ENCODE results near the gene HACD2.

Gene HACD2

DNA sequence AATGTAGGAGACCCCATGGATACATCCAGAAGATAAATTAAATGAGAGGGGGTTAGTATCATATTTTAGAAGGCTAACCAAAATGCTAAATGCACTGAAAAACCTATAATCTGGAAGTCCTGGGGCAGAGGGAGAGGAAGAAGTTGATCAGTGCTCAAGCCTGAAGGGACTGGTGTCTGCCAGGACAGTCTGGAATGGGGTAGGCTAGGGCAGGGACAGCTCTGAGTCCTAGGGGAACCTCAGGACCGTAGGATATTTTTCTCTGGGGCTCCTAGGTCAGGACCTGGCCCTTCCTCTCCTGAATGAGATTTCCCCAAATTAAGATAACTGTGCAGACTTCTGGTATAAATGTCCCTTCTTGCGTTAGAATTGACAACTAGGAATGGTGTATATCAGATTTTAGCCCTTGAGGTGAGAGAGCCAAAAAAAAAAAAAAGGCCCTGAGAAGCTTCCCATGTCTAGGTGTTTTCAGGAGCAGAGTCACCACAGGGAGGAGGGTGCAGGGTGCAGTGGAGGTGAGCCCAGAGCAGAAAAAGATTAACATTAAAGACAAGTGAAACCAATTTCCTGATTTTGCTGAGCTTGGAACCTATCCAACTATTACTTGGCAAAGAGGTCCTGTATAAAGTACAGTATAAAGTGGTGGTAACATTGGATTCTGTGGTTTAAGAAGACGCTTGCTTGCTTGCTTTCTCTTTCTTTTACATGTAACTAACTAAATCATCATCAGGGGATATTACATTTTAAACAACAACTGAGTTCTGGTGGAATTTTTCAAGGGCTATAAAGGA is 63.5 kb downstream of the HACD2 start:
- TF ChIP-seq, protein P1, sequence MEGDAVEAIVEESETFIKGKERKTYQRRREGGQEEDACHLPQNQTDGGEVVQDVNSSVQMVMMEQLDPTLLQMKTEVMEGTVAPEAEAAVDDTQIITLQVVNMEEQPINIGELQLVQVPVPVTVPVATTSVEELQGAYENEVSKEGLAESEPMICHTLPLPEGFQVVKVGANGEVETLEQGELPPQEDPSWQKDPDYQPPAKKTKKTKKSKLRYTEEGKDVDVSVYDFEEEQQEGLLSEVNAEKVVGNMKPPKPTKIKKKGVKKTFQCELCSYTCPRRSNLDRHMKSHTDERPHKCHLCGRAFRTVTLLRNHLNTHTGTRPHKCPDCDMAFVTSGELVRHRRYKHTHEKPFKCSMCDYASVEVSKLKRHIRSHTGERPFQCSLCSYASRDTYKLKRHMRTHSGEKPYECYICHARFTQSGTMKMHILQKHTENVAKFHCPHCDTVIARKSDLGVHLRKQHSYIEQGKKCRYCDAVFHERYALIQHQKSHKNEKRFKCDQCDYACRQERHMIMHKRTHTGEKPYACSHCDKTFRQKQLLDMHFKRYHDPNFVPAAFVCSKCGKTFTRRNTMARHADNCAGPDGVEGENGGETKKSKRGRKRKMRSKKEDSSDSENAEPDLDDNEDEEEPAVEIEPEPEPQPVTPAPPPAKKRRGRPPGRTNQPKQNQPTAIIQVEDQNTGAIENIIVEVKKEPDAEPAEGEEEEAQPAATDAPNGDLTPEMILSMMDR (conservative IDR thresholded peaks at IDR 0.05; ENCODE audit: low read depth, low read length) = no peak
- DNase-seq (ENCODE audit: low read depth) = peak; percentile 62

DNA sequence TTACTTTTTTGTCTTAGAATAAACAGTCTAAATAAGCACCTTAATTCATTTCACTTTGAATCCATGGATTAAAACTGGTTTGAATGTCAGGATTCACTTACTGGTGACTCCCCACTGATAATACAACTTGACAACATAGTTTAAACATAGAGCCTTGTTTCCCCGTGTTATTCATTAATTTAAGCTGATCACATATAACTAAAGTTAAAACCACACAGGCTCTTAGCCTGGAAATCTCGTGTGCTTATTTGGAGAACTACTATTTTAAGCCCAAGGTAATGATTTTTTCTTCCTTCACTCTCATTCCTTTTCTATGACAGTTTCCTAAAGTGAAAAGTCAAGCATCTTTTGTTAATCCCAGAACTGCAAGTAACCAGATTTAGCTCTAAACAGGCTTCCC is 64.2 kb downstream of the HACD2 start:
- no peak overlapping the region for H3K4me3 ChIP-seq (ENCODE audit: low read depth, low read length)
- no peak for DNase-seq (ENCODE audit: low read depth)
- TF ChIP-seq, protein P1 (conservative IDR thresholded peaks at IDR 0.05; ENCODE audit: low read depth, low read length) = no peak

More for the DNA sequence above, 63.5 kb downstream of the HACD2 start:
- H3K4me3 ChIP-seq (ENCODE audit: low read depth, low read length) = no peak overlapping the region

DNA sequence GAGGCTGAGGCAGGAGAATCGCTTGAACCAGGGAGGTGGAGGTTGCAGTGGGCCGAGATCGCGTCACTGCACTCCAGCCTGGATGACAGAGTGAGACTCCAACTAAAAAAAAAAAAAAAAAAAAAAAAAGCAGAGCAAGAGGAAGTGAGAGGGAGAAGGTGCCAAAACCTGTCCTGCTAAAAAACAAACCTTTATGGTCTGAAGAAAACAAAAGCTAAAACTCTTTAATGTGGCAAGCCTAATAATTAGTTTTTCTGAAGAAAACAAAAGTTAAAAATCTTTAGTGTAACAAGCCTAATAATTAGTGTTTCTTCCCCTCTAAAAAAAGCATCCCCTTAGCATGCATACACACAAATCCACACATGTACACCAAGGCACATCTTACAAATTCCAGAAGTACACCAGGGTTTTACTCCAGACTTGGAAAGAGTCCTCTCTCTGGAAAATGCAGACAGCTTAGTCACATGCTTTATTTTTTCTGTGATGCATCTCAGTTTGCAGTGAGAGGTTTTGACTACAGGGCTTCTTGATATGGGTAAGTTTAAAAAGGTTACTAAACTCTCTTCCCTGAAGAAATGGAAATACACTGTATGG is 65.9 kb downstream of the HACD2 start:
- TF ChIP-seq, protein P1 (conservative IDR thresholded peaks at IDR 0.05; ENCODE audit: low read depth, low read length) = no peak
- DNase-seq (ENCODE audit: low read depth) = no peak
- H3K4me3 ChIP-seq (ENCODE audit: low read depth, low read length) = no peak overlapping the region

DNA sequence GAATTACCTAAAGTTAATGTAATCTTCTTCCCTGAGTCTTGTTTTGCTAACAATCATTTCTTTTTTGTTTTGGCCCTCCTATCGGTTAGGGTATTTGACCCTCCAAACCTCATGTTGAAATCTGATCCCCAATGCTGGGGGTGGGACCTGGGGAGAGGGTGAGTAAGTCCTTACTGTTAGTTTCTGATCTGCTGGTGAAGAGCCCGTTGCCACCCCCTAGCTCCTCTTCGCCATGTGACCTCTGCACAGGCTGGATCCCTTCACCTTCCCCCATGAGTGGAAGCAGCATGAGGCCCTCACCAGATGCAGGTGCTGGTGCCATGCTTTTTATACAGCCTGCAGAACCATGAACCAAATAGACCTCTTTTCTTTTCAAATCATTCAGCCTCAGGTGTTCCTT is 73.1 kb downstream of the HACD2 start:
- no peak for DNase-seq (ENCODE audit: low read depth)
- no peak overlapping the region for H3K4me3 ChIP-seq (ENCODE audit: low read depth, low read length)
- TF ChIP-seq, protein P1 (conservative IDR thresholded peaks at IDR 0.05; ENCODE audit: low read depth, low read length) = no peak

DNA sequence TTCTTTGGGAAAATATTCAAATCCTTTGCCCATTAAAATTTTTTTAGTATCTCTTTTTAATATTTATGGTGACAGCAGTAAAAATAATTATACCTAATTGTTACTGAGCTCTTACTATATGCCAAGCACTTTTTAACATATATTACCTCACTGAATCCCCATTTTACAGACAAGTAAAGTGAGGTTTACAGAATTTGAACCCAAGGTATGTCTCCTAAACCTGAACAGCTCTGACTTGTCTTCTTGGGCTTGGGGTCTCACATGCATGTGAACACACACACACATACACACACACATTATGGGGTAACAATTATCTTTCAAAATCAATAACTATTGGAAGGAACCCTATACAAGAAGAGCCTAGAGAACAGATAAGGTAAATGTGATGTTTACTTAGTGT is 73.8 kb downstream of the HACD2 start:
- TF ChIP-seq, protein P1 (conservative IDR thresholded peaks at IDR 0.05; ENCODE audit: low read depth, low read length) = no peak
- DNase-seq (ENCODE audit: low read depth) = no peak
- H3K4me3 ChIP-seq (ENCODE audit: low read depth, low read length) = no peak overlapping the region

DNA sequence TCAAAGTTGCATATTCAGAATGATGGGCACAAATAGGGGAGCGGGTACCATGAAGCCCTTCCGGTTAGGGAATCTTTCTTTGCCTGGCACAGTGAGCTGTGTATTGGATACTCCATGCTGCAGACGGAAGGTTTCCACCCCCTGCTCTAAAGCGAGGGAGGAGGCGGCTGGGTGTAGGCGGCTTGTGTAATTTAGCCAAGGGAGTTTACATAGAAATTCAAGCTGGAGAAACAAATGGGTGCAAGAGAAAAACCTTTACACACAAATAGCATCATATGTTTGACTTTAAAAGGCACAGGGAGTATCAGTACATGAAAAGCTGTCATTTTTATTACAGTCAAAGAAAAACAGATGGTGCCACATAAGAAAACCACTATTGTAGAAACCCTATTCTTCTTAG is 76.7 kb downstream of the HACD2 start:
- TF ChIP-seq, protein P1 (conservative IDR thresholded peaks at IDR 0.05; ENCODE audit: low read depth, low read length) = no peak
- no peak for DNase-seq (ENCODE audit: low read depth)
- H3K4me3 ChIP-seq (ENCODE audit: low read depth, low read length) = no peak overlapping the region

DNA sequence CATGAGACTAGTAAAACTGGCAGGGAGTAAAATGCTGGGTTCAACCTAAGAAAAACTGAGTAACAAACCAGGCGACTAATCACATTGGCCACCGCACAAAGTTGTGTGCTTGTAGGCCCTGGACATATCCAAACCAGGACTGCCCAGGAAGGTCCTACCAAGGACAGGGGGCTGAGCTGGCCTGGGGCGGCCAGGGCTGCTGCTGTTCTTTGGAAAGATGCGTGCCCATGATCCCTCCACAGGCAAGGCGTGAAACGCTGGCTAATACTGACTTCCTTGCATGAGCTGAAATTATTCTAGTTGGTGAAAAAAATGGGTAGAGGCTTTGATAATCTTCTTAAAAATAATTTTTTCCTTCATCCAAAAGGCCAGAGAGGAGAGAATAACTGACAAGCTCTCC is 79.0 kb downstream of the HACD2 start:
- TF ChIP-seq, protein P1 (conservative IDR thresholded peaks at IDR 0.05; ENCODE audit: low read depth, low read length) = no peak
- no peak overlapping the region for H3K4me3 ChIP-seq (ENCODE audit: low read depth, low read length)
- DNase-seq (ENCODE audit: low read depth) = no peak

Data from choroid plexus epithelial cell (primary cell).